ENCODE results near the gene POLR3A. TPM values are rescaled to one million over a fixed set of nuclear protein-coding genes. Genes with fewer than 3 reads are reported as not detected.

Gene POLR3A
- total RNA-seq, 2 experiments from 2014 or later, result 16.3 to 21.5 TPM

GRCh38 chr10:78041170-78042057 lies 12.1 kb upstream of the POLR3A start:
- Histone ChIP-seq H3K9me2 (ENCODE audit: insufficient read depth, low read length) (no peaks in the 10 kb centered on the region), H3K27ac (ENCODE audit: low read depth, low read length, poor library complexity, severe bottlenecking) (peak overlapping the region; percentile 18), H3K36me3 (ENCODE audit: insufficient read depth, low read length) (peaks cover 74% of the 10 kb centered on the region), H2AFZ (ENCODE audit: low read length) (no peak overlapping the region), H3K4me1 (ENCODE audit: insufficient read depth, low read length, poor library complexity, severe bottlenecking) (peaks cover 79% of the 10 kb centered on the region), H3K9me3 (ENCODE audit: low read length) (no peaks in the 10 kb centered on the region), H3K79me2 (ENCODE audit: insufficient read depth, low read depth, low read length) (peaks cover 48% of the 10 kb centered on the region), H3K4me2 (ENCODE audit: low read length) (peak overlapping the region; percentile 5; the same call in 1 of the 2 replicates), H4K20me1 (ENCODE audit: insufficient read depth, low read length) (peaks cover 50% of the 10 kb centered on the region), H3K4me3 (ENCODE audit: low read depth, low read length, poor library complexity, severe bottlenecking) (no peak overlapping the region)
- no TSS peak for BruUV-seq (replicated peaks)
- TF ChIP-seq CTCF (conservative IDR thresholded peaks at IDR 0.05; ENCODE audit: low read length) (no peak), EZH2phosphoT487 (IDR thresholded peaks at IDR 0.05; ENCODE audit: borderline replicate concordance, low read depth, low read length) (no peak)
- intact Hi-C loops (cut with micrococcal nuclease; ENCODE audit: unreplicated experiment), result no loop called here
- no peak for DNase-seq (ENCODE audit: low spot score)
- CTCF ChIA-PET (ENCODE audit: unreplicated experiment), result no interaction called here
- POLR2A ChIA-PET, result interaction anchor here (1.0 kb wide), 1 partner anchor 7 kb away, joined by 4 read pairs; no protein-coding TSS in a partner anchor

GRCh38 chr10:78039743-78040142 lies 10.4 kb upstream of the POLR3A start:
- Histone ChIP-seq H3K4me1 (ENCODE audit: insufficient read depth, low read length, poor library complexity, severe bottlenecking) (peaks cover 82% of the 10 kb centered on the region), H3K9me3 (ENCODE audit: low read length) (no peaks in the 10 kb centered on the region), H3K4me3 (ENCODE audit: low read depth, low read length, poor library complexity, severe bottlenecking) (no peak overlapping the region), H3K27ac (ENCODE audit: low read depth, low read length, poor library complexity, severe bottlenecking) (no peak overlapping the region), H3K4me2 (ENCODE audit: low read length) (peak overlapping the region; percentile 25; the same call in 1 of the 2 replicates), H3K36me3 (ENCODE audit: insufficient read depth, low read length) (peaks cover 90% of the 10 kb centered on the region), H2AFZ (ENCODE audit: low read length) (no peak overlapping the region), H4K20me1 (ENCODE audit: insufficient read depth, low read length) (peaks cover 66% of the 10 kb centered on the region), H3K79me2 (ENCODE audit: insufficient read depth, low read depth, low read length) (peaks cover 64% of the 10 kb centered on the region), H3K9me2 (ENCODE audit: insufficient read depth, low read length) (no peaks in the 10 kb centered on the region)
- ChIA-PET POLR2A (no interaction called here), CTCF (ENCODE audit: unreplicated experiment) (no interaction called here)
- no TSS peak for BruUV-seq (replicated peaks)
- intact Hi-C loops (cut with micrococcal nuclease; ENCODE audit: unreplicated experiment), result no loop called here
- DNase-seq (ENCODE audit: low spot score), result no peak
- TF ChIP-seq CTCF (conservative IDR thresholded peaks at IDR 0.05; ENCODE audit: low read length) (no peak), EZH2phosphoT487 (IDR thresholded peaks at IDR 0.05; ENCODE audit: borderline replicate concordance, low read depth, low read length) (no peak)

All from OCI-LY7 (cell line).